ENCODE measurements around the gene HADHB. TPM values are rescaled to one million over a fixed set of nuclear protein-coding genes. Genes with fewer than 3 reads are reported as not detected.

The HADHB gene
- total and polyA plus RNA-seq, 3 donors from 2014 or later: 142 to 171 (median 168) TPM

DNA sequence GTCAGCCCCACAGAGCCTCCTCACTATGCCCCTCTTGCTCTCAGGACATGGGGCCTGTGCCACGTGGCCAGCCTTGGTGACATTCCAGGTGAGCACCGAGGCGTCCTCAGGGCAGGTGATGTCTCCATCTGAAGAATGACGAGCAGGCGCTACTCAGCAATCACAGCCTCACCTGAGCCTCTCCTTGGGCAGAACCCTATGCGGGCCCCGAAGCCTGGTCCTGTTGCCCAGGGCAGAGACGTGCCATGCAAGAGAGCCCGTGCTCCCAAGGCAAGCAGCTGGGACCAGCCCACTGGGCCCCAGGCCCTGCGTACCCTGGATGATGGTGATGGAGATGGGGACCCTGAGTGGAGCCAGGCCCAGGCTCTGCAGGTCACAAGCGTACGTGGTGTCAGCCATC lies 68.7 kb downstream of the HADHB start:
- no peak overlapping the region for H3K4me3 ChIP-seq
- WGBS, 2 donors: 93 to 96% methylated on average over 7 to 12 of the region's 12 CpGs
- no peak overlapping the region for H3K27ac ChIP-seq
- intact Hi-C loops (cut with DNase I; ENCODE audit: low total_unique reads): no loop called here
- no peak for DNase-seq
- H3K4me1 ChIP-seq: no peaks in the 10 kb centered on the region
- TF ChIP-seq POLR2A (IDR thresholded peaks at IDR 0.05): no peak
- TF ChIP-seq CTCF (IDR thresholded peaks at IDR 0.05): no peak
- H3K9me3 ChIP-seq: no peaks in the 10 kb centered on the region
- no peaks in the 10 kb centered on the region for H3K27me3 ChIP-seq
- H3K36me3 ChIP-seq (ENCODE audit: low read depth, missing control alignments): no peaks in the 10 kb centered on the region

- Histone ChIP-seq H3K27ac (no peak overlapping the region), H3K36me3 (ENCODE audit: low read depth, missing control alignments) (no peaks in the 10 kb centered on the region), H3K4me3 (no peak overlapping the region), H3K27me3 (no peaks in the 10 kb centered on the region), H3K4me1 (no peaks in the 10 kb centered on the region), H3K9me3 (no peaks in the 10 kb centered on the region)
- DNase-seq: no peak
- WGBS, 2 donors: 87% methylated on average over 3 to 8 of the region's 8 CpGs
- TF ChIP-seq POLR2A (IDR thresholded peaks at IDR 0.05) (no peak), CTCF (IDR thresholded peaks at IDR 0.05) (no peak)
- intact Hi-C loops (cut with DNase I; ENCODE audit: low total_unique reads): no loop called here
Measured at GRCh38 chr2:26314243-26314642, 69.5 kb downstream of the HADHB start.

DNA sequence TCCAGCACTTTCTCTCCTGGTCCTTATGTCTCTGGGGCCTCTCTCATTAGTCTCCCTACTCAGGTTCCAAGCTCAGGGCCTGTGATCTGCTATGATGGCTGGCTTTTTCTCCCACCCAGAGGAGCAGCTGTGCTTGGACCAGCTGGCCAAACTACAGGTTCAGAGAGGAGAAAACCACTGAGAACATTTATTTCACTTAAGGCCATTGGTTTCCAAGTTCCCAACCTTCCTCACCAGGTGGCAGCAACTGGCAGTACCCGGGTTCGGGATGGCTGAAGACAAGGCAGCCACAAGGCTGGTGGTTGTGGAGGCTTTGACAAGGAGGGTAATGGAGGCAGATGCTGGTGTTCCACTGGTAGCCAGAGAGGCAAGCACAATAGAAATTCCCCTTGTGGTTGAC lies 71.3 kb downstream of the HADHB start:
- TF ChIP-seq CTCF (IDR thresholded peaks at IDR 0.05) (peak in 2 of 3 experiments; percentile 13), POLR2A (IDR thresholded peaks at IDR 0.05) (no peak)
- H3K27ac ChIP-seq: no peak overlapping the region
- no peaks in the 10 kb centered on the region for H3K27me3 ChIP-seq
- H3K9me3 ChIP-seq: no peaks in the 10 kb centered on the region
- peak; percentile 55 for DNase-seq
- no peak overlapping the region for H3K4me3 ChIP-seq
- no peaks in the 10 kb centered on the region for H3K36me3 ChIP-seq (ENCODE audit: low read depth, missing control alignments)
- 55 to 59% methylated on average over 2 of the region's 2 CpGs for WGBS, 2 donors
- H3K4me1 ChIP-seq: no peaks in the 10 kb centered on the region
- intact Hi-C loops (cut with DNase I; ENCODE audit: low total_unique reads): no loop called here

GRCh38 chr2:26316845-26317244 lies 72.1 kb downstream of the HADHB start:
- Histone ChIP-seq H3K27ac (no peak overlapping the region), H3K4me1 (no peaks in the 10 kb centered on the region), H3K27me3 (no peaks in the 10 kb centered on the region), H3K4me3 (no peak overlapping the region), H3K36me3 (ENCODE audit: low read depth, missing control alignments) (no peaks in the 10 kb centered on the region), H3K9me3 (no peaks in the 10 kb centered on the region)
- DNase-seq: no peak
- intact Hi-C loops (cut with DNase I; ENCODE audit: low total_unique reads): no loop called here
- TF ChIP-seq CTCF (IDR thresholded peaks at IDR 0.05) (no peak), POLR2A (IDR thresholded peaks at IDR 0.05) (no peak)
- WGBS, 2 donors: 85 to 86% methylated on average over 6 of the region's 6 CpGs

- WGBS, 2 donors: 89% methylated on average over 8 of the region's 8 CpGs
- DNase-seq: no peak
- Histone ChIP-seq H3K27me3 (no peaks in the 10 kb centered on the region), H3K4me1 (no peaks in the 10 kb centered on the region), H3K9me3 (no peaks in the 10 kb centered on the region), H3K4me3 (no peak overlapping the region), H3K27ac (no peak overlapping the region), H3K36me3 (ENCODE audit: low read depth, missing control alignments) (no peaks in the 10 kb centered on the region)
- intact Hi-C loops (cut with DNase I; ENCODE audit: low total_unique reads): no loop called here
- TF ChIP-seq CTCF (IDR thresholded peaks at IDR 0.05) (no peak), POLR2A (IDR thresholded peaks at IDR 0.05) (no peak)
Measured at GRCh38 chr2:26317377-26318105, 72.8 kb downstream of the HADHB start.

All from testis (tissue), 3 donors.